Measurements from ENCODE around the gene GINS3. TPM values are rescaled to one million over a fixed set of nuclear protein-coding genes. Genes with fewer than 3 reads are reported as not detected.
A peak's percentile ranks its signal among the peaks of the same experiment; 100 is the strongest.

Gene GINS3
- 30.5 and 34.0 TPM in 2 replicates for total RNA-seq (2014; rRNA removed; shearing (Covaris generic))

- DNase-seq (ENCODE audit: low spot score), result peak; percentile 92
Observed at GRCh38 chr16:58392215-58393137, at the start of gene GINS3. TSS of gene GINS3 (plus strand) at chr16:58392471. CDS start at chr16:58392602, 131 bp downstream.

GRCh38 chr16:58343562-58343961, 48.7 kb upstream of the GINS3 start:
- DNase-seq (ENCODE audit: low spot score), result no peak

- no peak for DNase-seq (ENCODE audit: low spot score)
Observed at GRCh38 chr16:58345574-58346354, 46.5 kb upstream of the GINS3 start.

- no peak for DNase-seq (ENCODE audit: low spot score)
Observed at GRCh38 chr16:58346831-58347371, 45.4 kb upstream of the GINS3 start.

GRCh38 chr16:58348986-58349385, 43.3 kb upstream of the GINS3 start:
- DNase-seq (ENCODE audit: low spot score), result no peak

GRCh38 chr16:58352690-58353089, 39.6 kb upstream of the GINS3 start:
- DNase-seq (ENCODE audit: low spot score), result no peak

GRCh38 chr16:58360041-58360634, 32.1 kb upstream of the GINS3 start:
- DNase-seq (ENCODE audit: low spot score), result peak; percentile 11

- no peak for DNase-seq (ENCODE audit: low spot score)
Observed at GRCh38 chr16:58361726-58362125, 30.5 kb upstream of the GINS3 start.

- no peak for DNase-seq (ENCODE audit: low spot score)
Observed at GRCh38 chr16:58363746-58364393, 28.4 kb upstream of the GINS3 start.

- peak; percentile 11 for DNase-seq (ENCODE audit: low spot score)
Observed at GRCh38 chr16:58365623-58366022, 26.6 kb upstream of the GINS3 start.

- DNase-seq (ENCODE audit: low spot score), result peak; percentile 98
Observed at GRCh38 chr16:58366247-58367031, 25.8 kb upstream of the GINS3 start.

GRCh38 chr16:58367252-58367651, 25.0 kb upstream of the GINS3 start:
- no peak for DNase-seq (ENCODE audit: low spot score)

- DNase-seq (ENCODE audit: low spot score), result no peak
Observed at GRCh38 chr16:58371841-58372240, 20.4 kb upstream of the GINS3 start.

- DNase-seq (ENCODE audit: low spot score), result no peak
Observed at GRCh38 chr16:58375386-58375785, 16.9 kb upstream of the GINS3 start.

- no peak for DNase-seq (ENCODE audit: low spot score)
Observed at GRCh38 chr16:58377932-58378331, 14.3 kb upstream of the GINS3 start.

GRCh38 chr16:58378401-58378800, 13.9 kb upstream of the GINS3 start:
- peak; percentile 54 for DNase-seq (ENCODE audit: low spot score)

GRCh38 chr16:58379736-58380135, 12.5 kb upstream of the GINS3 start:
- DNase-seq (ENCODE audit: low spot score), result no peak

GRCh38 chr16:58381661-58382060, 10.6 kb upstream of the GINS3 start:
- DNase-seq (ENCODE audit: low spot score), result no peak

GRCh38 chr16:58384437-58385055, 7.7 kb upstream of the GINS3 start:
- DNase-seq (ENCODE audit: low spot score), result no peak

- no peak for DNase-seq (ENCODE audit: low spot score)
Observed at GRCh38 chr16:58385218-58385773, 7.0 kb upstream of the GINS3 start.

All from A172 (cell line).